Type B pancreatic cell (in vitro differentiated cells): ENCODE results near the gene PARVB. TPM values are rescaled to one million over a fixed set of nuclear protein-coding genes. Genes with fewer than 3 reads are reported as not detected.

Experiments
- DNase-seq: peaks from one replicate; pipeline ENCODE4 v3.0.0; 2021; ENCODE audit warnings: mixed read lengths; ENCODE audit not compliant: unreplicated experiment; ENCODE audit errors: extremely low spot score
- H3K27ac Mint-ChIP-seq: 2 replicates; pipeline ENCODE4 v1.8.0; 2021; ENCODE audit warnings: mild to moderate bottlenecking, mixed read lengths
- H3K27me3 Mint-ChIP-seq: 2 replicates; pipeline ENCODE4 v1.8.0; 2021; ENCODE audit warnings: mixed read lengths
- H3K36me3 Mint-ChIP-seq: 2 replicates; pipeline ENCODE4 v1.8.0; 2021; ENCODE audit warnings: mixed read lengths
- H3K4me1 Mint-ChIP-seq: one replicate; pipeline ENCODE4 v1.8.0; 2021; ENCODE audit warnings: mixed read lengths; ENCODE audit not compliant: unreplicated experiment
- H3K4me3 Mint-ChIP-seq: 2 replicates; pipeline ENCODE4 v1.8.0; 2021; ENCODE audit warnings: mild to moderate bottlenecking, mixed read lengths
- H3K9me3 Mint-ChIP-seq: 2 replicates; pipeline ENCODE4 v1.8.0; 2021; ENCODE audit warnings: mixed read lengths
- total RNA-seq: library from RNA; stranded (reverse); gene quantifications from 2 replicates; pipeline ENCODE4 v1.2.1, GENCODE V29; 2021; ENCODE audit warnings: low replicate concordance
- TF ChIP-seq, protein P1 (sequence below): fragments of 200-600 bp; sonication (generic); conservative IDR thresholded peaks from 2 replicates; pipeline ENCODE4 v1.5.0; 2021; ENCODE audit warnings: antibody characterized with exemption, mild to moderate bottlenecking

Gene PARVB
- total RNA-seq, 1 donor from 2014 or later = 15.9 TPM

DNA sequence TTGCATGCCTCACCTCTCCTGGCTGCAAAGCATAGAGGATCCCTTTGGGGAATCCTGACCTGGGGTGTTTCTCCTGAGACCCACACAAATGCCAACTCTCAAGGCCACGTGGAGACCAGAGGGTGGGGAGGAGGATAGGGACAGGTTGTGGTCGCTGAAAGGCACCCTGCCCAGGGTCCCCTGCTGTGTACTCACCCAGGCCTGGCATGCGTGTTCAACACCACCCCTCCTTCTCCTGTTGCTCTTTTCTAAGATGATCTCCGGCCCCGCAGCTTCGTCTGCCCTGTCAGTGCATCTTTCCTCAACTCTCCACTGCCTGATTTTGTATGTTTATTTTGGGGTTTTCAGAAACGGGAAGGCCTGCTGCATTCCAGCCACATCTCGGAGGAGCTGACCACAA, 112.0 kb downstream of the PARVB start:
- TF ChIP-seq, protein P1, sequence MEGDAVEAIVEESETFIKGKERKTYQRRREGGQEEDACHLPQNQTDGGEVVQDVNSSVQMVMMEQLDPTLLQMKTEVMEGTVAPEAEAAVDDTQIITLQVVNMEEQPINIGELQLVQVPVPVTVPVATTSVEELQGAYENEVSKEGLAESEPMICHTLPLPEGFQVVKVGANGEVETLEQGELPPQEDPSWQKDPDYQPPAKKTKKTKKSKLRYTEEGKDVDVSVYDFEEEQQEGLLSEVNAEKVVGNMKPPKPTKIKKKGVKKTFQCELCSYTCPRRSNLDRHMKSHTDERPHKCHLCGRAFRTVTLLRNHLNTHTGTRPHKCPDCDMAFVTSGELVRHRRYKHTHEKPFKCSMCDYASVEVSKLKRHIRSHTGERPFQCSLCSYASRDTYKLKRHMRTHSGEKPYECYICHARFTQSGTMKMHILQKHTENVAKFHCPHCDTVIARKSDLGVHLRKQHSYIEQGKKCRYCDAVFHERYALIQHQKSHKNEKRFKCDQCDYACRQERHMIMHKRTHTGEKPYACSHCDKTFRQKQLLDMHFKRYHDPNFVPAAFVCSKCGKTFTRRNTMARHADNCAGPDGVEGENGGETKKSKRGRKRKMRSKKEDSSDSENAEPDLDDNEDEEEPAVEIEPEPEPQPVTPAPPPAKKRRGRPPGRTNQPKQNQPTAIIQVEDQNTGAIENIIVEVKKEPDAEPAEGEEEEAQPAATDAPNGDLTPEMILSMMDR = no peak
- Mint-ChIP-seq H3K9me3 (peaks cover 8% of the 10 kb centered on the region), H3K4me3 (no peak overlapping the region), H3K27me3 (no peaks in the 10 kb centered on the region), H3K36me3 (peaks cover 9% of the 10 kb centered on the region), H3K27ac (no peak overlapping the region), H3K4me1 (peaks cover 12% of the 10 kb centered on the region)
- no peak for DNase-seq

DNA sequence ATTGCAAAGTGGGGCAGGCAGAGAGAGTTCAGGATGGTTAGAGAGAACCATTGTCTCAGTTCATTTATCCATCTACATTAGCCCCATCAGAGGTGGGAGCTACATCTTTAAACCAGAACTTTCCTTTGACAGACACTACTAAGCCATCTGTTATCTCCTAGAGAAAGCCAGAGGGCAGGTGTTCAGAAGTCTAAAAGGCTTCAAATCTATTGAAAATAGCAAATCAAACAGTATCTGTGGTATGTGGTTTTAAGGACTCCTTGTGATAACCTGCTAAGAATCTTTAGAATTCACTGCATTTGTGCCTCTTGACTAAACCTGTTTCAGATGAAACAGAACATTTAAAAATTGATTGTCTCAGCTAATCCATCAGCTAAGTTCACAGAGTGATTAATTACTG, 112.7 kb downstream of the PARVB start:
- peaks cover 8% of the 10 kb centered on the region for H3K9me3 Mint-ChIP-seq
- H3K27me3 Mint-ChIP-seq = no peaks in the 10 kb centered on the region
- TF ChIP-seq, protein P1 = no peak
- H3K4me1 Mint-ChIP-seq = peaks cover 12% of the 10 kb centered on the region
- no peak for DNase-seq
- no peak overlapping the region for H3K27ac Mint-ChIP-seq
- no peak overlapping the region for H3K4me3 Mint-ChIP-seq
- H3K36me3 Mint-ChIP-seq = peaks cover 9% of the 10 kb centered on the region

DNA sequence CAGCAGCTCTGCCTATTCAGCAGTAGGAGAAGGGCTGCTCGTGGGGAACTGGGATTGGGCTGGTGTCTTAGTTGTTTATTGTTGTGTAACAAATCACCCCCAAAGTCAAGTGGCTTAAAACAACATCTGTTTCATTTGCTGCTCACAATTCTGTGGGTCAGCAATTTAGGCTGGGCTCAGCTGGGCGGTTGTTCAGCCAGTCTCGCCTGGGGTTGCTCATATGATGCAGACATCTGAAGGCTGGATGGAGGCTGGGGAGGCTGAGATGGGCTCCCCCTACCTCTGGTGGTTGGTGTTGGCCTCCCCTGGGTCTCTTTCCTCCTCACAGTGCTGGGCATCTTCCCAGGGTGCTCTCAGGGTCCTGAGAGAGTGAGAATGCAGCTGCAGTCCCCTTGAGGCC, 113.3 kb downstream of the PARVB start:
- H3K27me3 Mint-ChIP-seq = no peaks in the 10 kb centered on the region
- no peak overlapping the region for H3K4me3 Mint-ChIP-seq
- DNase-seq = no peak
- peaks cover 9% of the 10 kb centered on the region for H3K36me3 Mint-ChIP-seq
- H3K4me1 Mint-ChIP-seq = peaks cover 11% of the 10 kb centered on the region
- peaks cover 8% of the 10 kb centered on the region for H3K9me3 Mint-ChIP-seq
- TF ChIP-seq, protein P1 = no peak
- H3K27ac Mint-ChIP-seq = no peak overlapping the region

DNA sequence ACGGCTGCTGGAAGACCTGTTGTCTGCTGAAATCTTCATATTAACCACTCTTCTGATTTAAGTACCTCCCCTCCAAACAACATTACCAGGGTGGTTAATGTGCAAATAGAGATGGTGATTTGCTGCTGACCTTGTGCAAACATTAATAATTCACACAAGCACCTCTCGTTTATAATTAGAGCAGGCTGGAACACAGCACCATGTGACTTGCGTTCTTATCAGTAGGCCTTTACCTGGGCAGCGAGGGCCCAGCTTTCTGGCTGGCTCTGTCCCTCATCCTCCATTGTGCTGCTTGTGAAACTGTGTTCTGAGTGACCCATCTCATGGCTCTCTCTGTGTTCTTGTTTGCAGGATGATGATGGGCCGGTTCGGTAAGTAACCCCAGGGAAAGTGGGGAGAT, 115.7 kb downstream of the PARVB start:
- TF ChIP-seq, protein P1 = no peak
- Mint-ChIP-seq H3K27me3 (no peaks in the 10 kb centered on the region), H3K27ac (no peak overlapping the region), H3K4me3 (no peak overlapping the region), H3K9me3 (peaks cover 8% of the 10 kb centered on the region), H3K4me1 (peaks cover 13% of the 10 kb centered on the region), H3K36me3 (peaks cover 9% of the 10 kb centered on the region)
- no peak for DNase-seq

DNA sequence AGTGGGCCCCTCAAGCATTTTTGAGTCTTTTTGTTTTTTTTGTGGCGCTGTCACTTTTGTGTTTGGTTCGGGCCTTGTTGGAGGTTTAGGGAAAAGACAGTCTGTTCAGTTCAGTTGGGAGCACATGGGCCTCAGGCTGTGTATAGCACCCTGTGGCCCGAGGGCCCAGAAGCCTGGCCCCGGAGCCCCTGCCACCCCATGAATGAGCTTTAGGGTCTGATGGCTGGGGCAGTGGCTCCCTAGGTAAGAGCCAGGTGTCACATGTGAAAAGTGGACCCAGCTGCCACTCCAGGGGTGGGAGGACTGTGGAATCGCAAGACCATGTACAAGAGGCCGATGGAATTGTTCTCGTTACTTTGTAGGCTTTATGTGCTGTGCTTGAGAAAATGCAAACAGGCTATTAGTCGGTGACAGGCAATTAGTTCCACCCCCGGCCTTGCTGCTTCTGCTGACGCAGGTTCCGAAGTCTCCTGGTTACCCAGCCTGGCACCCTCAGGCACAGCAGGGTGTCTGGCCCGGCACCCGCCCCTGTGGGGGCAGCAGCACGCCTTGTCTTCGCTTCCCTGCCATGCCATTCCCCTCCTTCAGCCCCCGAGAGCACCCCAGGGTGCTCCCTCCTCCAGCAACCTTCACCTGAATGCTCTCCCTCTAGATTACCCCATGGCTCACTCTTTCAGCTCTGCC, 118.5 kb downstream of the PARVB start:
- Mint-ChIP-seq H3K36me3 (no peaks in the 10 kb centered on the region), H3K9me3 (no peaks in the 10 kb centered on the region), H3K27me3 (peaks cover 8% of the 10 kb centered on the region), H3K4me3 (no peak overlapping the region), H3K27ac (peak overlapping the region; percentile 46), H3K4me1 (peaks cover 27% of the 10 kb centered on the region)
- no peak for DNase-seq
- TF ChIP-seq, protein P1 = no peak
